ENCODE data around the gene ADAMTS14. TPM values are rescaled to one million over a fixed set of nuclear protein-coding genes. Genes with fewer than 3 reads are reported as not detected.

Gene ADAMTS14
- total RNA-seq, 1 donor from 2014 or later: 19.4 TPM

GRCh38 chr10:70762441-70763175 lies 90.3 kb downstream of the ADAMTS14 start:
- no peak for FAIRE-seq
- Histone ChIP-seq H3K9me3 (ENCODE audit: insufficient read depth, low read depth, low read length) (peaks cover 3% of the 10 kb centered on the region), H3K4me2 (ENCODE audit: low read length) (no peak overlapping the region), H3K27me3 (ENCODE audit: insufficient read depth, low read length) (no peaks in the 10 kb centered on the region), H3K4me1 (ENCODE audit: insufficient read depth, low read length) (no peaks in the 10 kb centered on the region), H2AFZ (ENCODE audit: low read depth, low read length) (no peak overlapping the region), H3K9ac (ENCODE audit: low read length) (no peak overlapping the region), H3K27ac (ENCODE audit: low read depth, low read length) (no peak overlapping the region), H3K4me3 (ENCODE audit: insufficient read depth, low read depth, low read length) (no peak overlapping the region), H3K36me3 (ENCODE audit: insufficient read depth, low read length) (no peaks in the 10 kb centered on the region), H4K20me1 (ENCODE audit: insufficient read depth, low read length) (no peaks in the 10 kb centered on the region), H3K79me2 (ENCODE audit: insufficient read depth, low read length) (no peaks in the 10 kb centered on the region)
- DNase-seq (ENCODE audit: low read depth): no peak
- H3K27me3 Mint-ChIP-seq (ENCODE audit: low read depth, unreplicated experiment): peaks cover 10% of the 10 kb centered on the region
- peaks cover 8% of the 10 kb centered on the region for H3K4me1 Mint-ChIP-seq (ENCODE audit: low read depth, unreplicated experiment)
- TF ChIP-seq CTCF (IDR thresholded peaks at IDR 0.05; ENCODE audit: insufficient read depth, low read depth, low read length): no peak
- TF ChIP-seq EZH2 (IDR thresholded peaks at IDR 0.05; ENCODE audit: insufficient read depth, low read length): no peak
- peaks cover 6% of the 10 kb centered on the region for H3K36me3 Mint-ChIP-seq (ENCODE audit: low read depth, unreplicated experiment)
- no peak overlapping the region for H3K4me3 Mint-ChIP-seq (ENCODE audit: unreplicated experiment)
- peak overlapping the region; percentile 50 for H3K27ac Mint-ChIP-seq (ENCODE audit: unreplicated experiment)
- peaks cover 13% of the 10 kb centered on the region for H3K9me3 Mint-ChIP-seq (ENCODE audit: unreplicated experiment)

- no peaks in the 10 kb centered on the region for H4K20me1 ChIP-seq (ENCODE audit: insufficient read depth, low read length)
- FAIRE-seq: no peak
- no peak overlapping the region for H3K4me2 ChIP-seq (ENCODE audit: low read length)
- no peaks in the 10 kb centered on the region for H3K27me3 ChIP-seq (ENCODE audit: insufficient read depth, low read length)
- H3K4me3 ChIP-seq (ENCODE audit: insufficient read depth, low read depth, low read length): no peak overlapping the region
- Mint-ChIP-seq H3K27me3 (ENCODE audit: low read depth, unreplicated experiment) (peaks cover 10% of the 10 kb centered on the region), H3K4me3 (ENCODE audit: unreplicated experiment) (no peak overlapping the region), H3K36me3 (ENCODE audit: low read depth, unreplicated experiment) (peaks cover 6% of the 10 kb centered on the region), H3K4me1 (ENCODE audit: low read depth, unreplicated experiment) (peaks cover 8% of the 10 kb centered on the region), H3K9me3 (ENCODE audit: unreplicated experiment) (peaks cover 13% of the 10 kb centered on the region), H3K27ac (ENCODE audit: unreplicated experiment) (no peak overlapping the region)
- H3K27ac ChIP-seq (ENCODE audit: low read depth, low read length): no peak overlapping the region
- H3K9ac ChIP-seq (ENCODE audit: low read length): no peak overlapping the region
- H2AFZ ChIP-seq (ENCODE audit: low read depth, low read length): no peak overlapping the region
- H3K9me3 ChIP-seq (ENCODE audit: insufficient read depth, low read depth, low read length): peaks cover 3% of the 10 kb centered on the region
- H3K79me2 ChIP-seq (ENCODE audit: insufficient read depth, low read length): no peaks in the 10 kb centered on the region
- DNase-seq (ENCODE audit: low read depth): no peak
- no peaks in the 10 kb centered on the region for H3K36me3 ChIP-seq (ENCODE audit: insufficient read depth, low read length)
- no peaks in the 10 kb centered on the region for H3K4me1 ChIP-seq (ENCODE audit: insufficient read depth, low read length)
- TF ChIP-seq EZH2 (IDR thresholded peaks at IDR 0.05; ENCODE audit: insufficient read depth, low read length): no peak
- no peak for TF ChIP-seq CTCF (IDR thresholded peaks at IDR 0.05; ENCODE audit: insufficient read depth, low read depth, low read length)
Observed at GRCh38 chr10:70763567-70763966, 91.3 kb downstream of the ADAMTS14 start.

Measured in astrocyte (in vitro differentiated cells and primary cell).